Parathyroid adenoma (tissue), 2 donors: ENCODE measurements around the gene KIRREL2.
A peak's percentile ranks its signal among the peaks of the same experiment; 100 is the strongest.

ENCODE experiments used
- H2AFZ ChIP-seq: fragments of 300-600 bp; sonication (generic); one replicate; pipeline ENCODE4 v1.7.0; 2017; ENCODE audit warnings: antibody characterized with exemption, mild to moderate bottlenecking
- H3K27ac ChIP-seq: fragments of 300-600 bp; sonication (generic); one replicate; pipeline ENCODE4 v1.7.0; 2017
- H3K27me3 ChIP-seq: fragments of 300-600 bp; sonication (generic); one replicate; pipeline ENCODE4 v1.7.0; 2017; ENCODE audit warnings: low read length; ENCODE audit not compliant: control insufficient read depth, insufficient read depth
- H3K36me3 ChIP-seq: fragments of 300-600 bp; sonication (generic); one replicate; pipeline ENCODE4 v1.7.0; 2017; ENCODE audit warnings: low read length; ENCODE audit not compliant: control insufficient read depth, insufficient read depth
- H3K4me1 ChIP-seq: fragments of 300-600 bp; sonication (generic); one replicate; pipeline ENCODE4 v1.7.0; 2017; ENCODE audit warnings: control low read depth
- H3K4me2 ChIP-seq: fragments of 300-600 bp; sonication (generic); one replicate; pipeline ENCODE4 v1.7.0; 2017; ENCODE audit warnings: low read length
- H3K4me3 ChIP-seq: fragments of 300-600 bp; sonication (generic); one replicate; pipeline ENCODE4 v1.7.0; 2017; ENCODE audit warnings: low read depth, low read length
- H3K79me2 ChIP-seq: fragments of 300-600 bp; sonication (generic); one replicate; pipeline ENCODE4 v1.7.0; 2017; ENCODE audit warnings: control low read depth
- H3K9ac ChIP-seq: fragments of 300-600 bp; sonication (generic); one replicate; pipeline ENCODE4 v1.7.0; 2017; ENCODE audit warnings: mild to moderate bottlenecking
- H3K9me3 ChIP-seq: fragments of 300-600 bp; sonication (generic); one replicate; pipeline ENCODE4 v1.7.0; 2017; ENCODE audit warnings: low read length; ENCODE audit not compliant: control insufficient read depth
- CTCF ChIP-seq: fragments of 300-600 bp; sonication (generic); IDR thresholded peaks from one replicate; pipeline ENCODE4 v1.7.0; 2017; ENCODE audit warnings: antibody characterized with exemption, mild to moderate bottlenecking
- donor health status: primary hyperparathyroidism.

KIRREL2 gene

DNA sequence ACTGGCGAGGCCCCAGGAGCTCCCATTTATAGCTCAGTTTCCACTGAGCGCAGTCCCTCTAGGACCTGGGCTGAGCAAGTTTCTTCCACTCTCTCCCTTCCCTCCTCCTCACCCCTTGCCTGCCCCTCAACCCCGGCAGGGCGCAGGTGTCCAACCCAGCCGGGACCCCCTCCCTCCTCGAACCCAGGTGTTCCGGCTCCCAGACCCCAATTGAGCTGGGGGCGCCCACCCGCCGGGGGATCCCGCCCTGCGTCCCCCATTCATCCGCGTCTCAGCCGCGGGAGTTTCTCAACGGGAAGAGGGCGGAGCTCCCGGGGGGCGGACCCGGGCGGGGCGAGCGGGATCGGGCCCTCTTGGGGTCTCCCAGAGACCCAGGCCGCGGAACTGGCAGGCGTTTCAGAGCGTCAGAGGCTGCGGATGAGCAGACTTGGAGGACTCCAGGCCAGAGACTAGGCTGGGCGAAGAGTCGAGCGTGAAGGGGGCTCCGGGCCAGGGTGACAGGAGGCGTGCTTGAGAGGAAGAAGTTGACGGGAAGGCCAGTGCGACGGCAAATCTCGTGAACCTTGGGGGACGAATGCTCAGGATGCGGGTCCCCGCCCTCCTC is at the start of gene KIRREL2:
TSS of gene KIRREL2 (plus strand) at position 366 of the 604 bp plus-strand sequence. CDS start at position 575, 209 bp downstream.
- Histone ChIP-seq H3K36me3 (no peaks in the 10 kb centered on the region), H3K4me2 (peak within 1 kb of the TSS; percentile 87), H3K4me3 (peak within 1 kb of the TSS; percentile 55), H2AFZ (peak within 1 kb of the TSS; percentile 91), H3K79me2 (no peaks in the 10 kb centered on the region), H3K27me3 (no peaks in the 10 kb centered on the region), H3K9me3 (no peaks in the 10 kb centered on the region), H3K9ac (peak within 1 kb of the TSS; percentile 34), H3K27ac (peak within 1 kb of the TSS; percentile 31), H3K4me1 (peaks cover 22% of the 10 kb centered on the region)
- TF ChIP-seq CTCF, result no peak

DNA sequence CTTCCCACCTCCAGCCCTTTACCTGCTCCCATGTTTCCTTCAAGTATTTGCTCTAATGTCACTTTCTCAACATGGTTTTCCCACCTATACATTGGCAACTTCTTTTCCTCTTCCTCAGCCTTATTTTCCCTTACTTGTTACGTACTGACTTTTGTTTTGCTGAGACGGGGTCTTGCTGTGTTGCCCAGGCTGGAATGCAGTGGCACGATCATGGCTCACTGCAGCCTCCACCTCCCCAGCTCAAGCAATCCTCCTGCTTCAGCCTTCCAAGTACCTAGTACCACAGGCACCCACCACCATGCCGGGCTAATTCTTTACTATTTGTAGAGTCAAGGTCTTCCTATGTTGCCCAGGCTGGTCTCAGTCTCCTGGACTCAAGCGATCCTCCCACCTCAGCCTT is 49.1 kb upstream of the KIRREL2 start:
- H3K4me3 ChIP-seq, result no peak overlapping the region
- no peaks in the 10 kb centered on the region for H3K36me3 ChIP-seq
- no peak overlapping the region for H2AFZ ChIP-seq
- H3K4me2 ChIP-seq, result no peak overlapping the region
- no peak overlapping the region for H3K27ac ChIP-seq
- no peak overlapping the region for H3K9ac ChIP-seq
- no peak for TF ChIP-seq CTCF
- H3K79me2 ChIP-seq, result no peaks in the 10 kb centered on the region
- no peaks in the 10 kb centered on the region for H3K4me1 ChIP-seq
- no peaks in the 10 kb centered on the region for H3K27me3 ChIP-seq
- no peaks in the 10 kb centered on the region for H3K9me3 ChIP-seq

GRCh38 chr19:35811317-35812219 is 45.1 kb upstream of the KIRREL2 start:
- Histone ChIP-seq H3K27me3 (no peaks in the 10 kb centered on the region), H3K79me2 (no peaks in the 10 kb centered on the region), H2AFZ (no peak overlapping the region), H3K36me3 (no peaks in the 10 kb centered on the region), H3K4me3 (no peak overlapping the region), H3K9ac (no peak overlapping the region), H3K9me3 (no peaks in the 10 kb centered on the region), H3K4me1 (no peaks in the 10 kb centered on the region), H3K27ac (no peak overlapping the region), H3K4me2 (no peak overlapping the region)
- no peak for TF ChIP-seq CTCF

- H2AFZ ChIP-seq, result no peak within 1 kb of the TSS
- H3K4me3 ChIP-seq, result no peak within 1 kb of the TSS
- no peak within 1 kb of the TSS for H3K27ac ChIP-seq
- H3K36me3 ChIP-seq, result no peaks in the 10 kb centered on the region
- H3K9ac ChIP-seq, result no peak within 1 kb of the TSS
- H3K9me3 ChIP-seq, result no peaks in the 10 kb centered on the region
- no peaks in the 10 kb centered on the region for H3K4me1 ChIP-seq
- no peak for TF ChIP-seq CTCF
- no peaks in the 10 kb centered on the region for H3K79me2 ChIP-seq
- H3K4me2 ChIP-seq, result no peak within 1 kb of the TSS
- H3K27me3 ChIP-seq, result no peaks in the 10 kb centered on the region
Observed at GRCh38 chr19:35812220-35813042, 44.3 kb upstream of the KIRREL2 start, which contains the start of gene PRODH2. Gene PRODH2, minus strand, starts transcription at chr19:35812845. Its CDS starts 40 bp downstream, at chr19:35812805.
